SHP77 treated with DMSO at 0.1 percent for 48 hours (cell line): ENCODE measurements around the gene PIM2.

Experiments
- DNase-seq: peaks from one replicate; lab custom pipeline; 2025; lab: John Stamatoyannopoulos, UW

Gene PIM2

GRCh38 chrX:48864210-48864609, 54.6 kb downstream of the PIM2 start:
- DNase-seq: no peak
